ENCODE results near the gene TF. TPM values are rescaled to one million over a fixed set of nuclear protein-coding genes. Genes with fewer than 3 reads are reported as not detected.

The TF gene
- total RNA-seq, 1 donor from 2014 or later: 3.9 TPM

DNA sequence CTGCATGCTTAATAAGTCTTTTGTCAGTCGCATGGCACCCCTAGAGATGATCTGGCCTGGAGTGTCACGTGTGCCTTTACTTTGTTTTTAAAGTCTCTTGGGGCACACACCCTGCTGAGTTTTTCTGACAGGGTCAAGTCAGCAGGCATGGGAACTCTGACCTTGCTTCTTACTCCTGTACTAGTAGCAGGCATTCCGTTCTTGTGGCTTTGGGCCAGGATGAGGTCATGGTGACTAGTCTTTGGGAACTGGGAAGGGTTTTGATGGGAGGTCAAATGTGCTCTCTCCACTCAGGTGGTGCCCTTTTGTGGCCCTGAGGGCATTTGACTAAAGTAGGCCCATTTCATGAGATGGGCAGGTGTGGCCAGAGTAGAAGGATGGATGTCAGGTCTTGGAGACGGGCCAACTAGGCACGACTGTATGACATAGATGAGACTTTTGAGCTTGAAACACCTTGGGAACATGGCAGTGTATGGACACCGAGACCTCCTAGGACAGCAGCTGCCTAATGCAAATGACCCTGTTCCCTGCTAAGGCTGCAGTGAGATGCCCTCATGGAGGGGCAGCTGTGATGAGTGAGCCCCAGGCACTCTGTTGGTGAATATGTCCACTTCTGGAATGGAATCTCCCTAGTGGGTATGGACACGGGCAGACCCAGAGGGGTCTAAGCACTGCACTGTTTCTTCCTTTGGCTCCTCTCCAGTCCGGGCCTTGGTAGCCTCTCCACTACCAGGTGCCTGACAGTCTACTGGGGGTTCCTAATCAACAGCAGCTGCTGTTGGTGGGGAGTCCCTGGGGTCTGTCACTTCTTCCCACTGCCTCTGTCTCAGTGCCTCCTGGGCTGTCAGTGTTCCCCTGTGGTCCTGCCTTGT, 75.8 kb downstream of the TF start:
- Mint-ChIP-seq H3K4me1 (ENCODE audit: unreplicated experiment) (no peaks in the 10 kb centered on the region), H3K9me3 (ENCODE audit: unreplicated experiment) (no peaks in the 10 kb centered on the region), H3K4me3 (ENCODE audit: unreplicated experiment) (no peak overlapping the region), H3K27ac (ENCODE audit: unreplicated experiment) (peak overlapping the region; percentile 6), H3K27me3 (ENCODE audit: unreplicated experiment) (no peaks in the 10 kb centered on the region), H3K36me3 (ENCODE audit: low read depth, unreplicated experiment) (peaks cover 17% of the 10 kb centered on the region)
- TF ChIP-seq, protein P1, sequence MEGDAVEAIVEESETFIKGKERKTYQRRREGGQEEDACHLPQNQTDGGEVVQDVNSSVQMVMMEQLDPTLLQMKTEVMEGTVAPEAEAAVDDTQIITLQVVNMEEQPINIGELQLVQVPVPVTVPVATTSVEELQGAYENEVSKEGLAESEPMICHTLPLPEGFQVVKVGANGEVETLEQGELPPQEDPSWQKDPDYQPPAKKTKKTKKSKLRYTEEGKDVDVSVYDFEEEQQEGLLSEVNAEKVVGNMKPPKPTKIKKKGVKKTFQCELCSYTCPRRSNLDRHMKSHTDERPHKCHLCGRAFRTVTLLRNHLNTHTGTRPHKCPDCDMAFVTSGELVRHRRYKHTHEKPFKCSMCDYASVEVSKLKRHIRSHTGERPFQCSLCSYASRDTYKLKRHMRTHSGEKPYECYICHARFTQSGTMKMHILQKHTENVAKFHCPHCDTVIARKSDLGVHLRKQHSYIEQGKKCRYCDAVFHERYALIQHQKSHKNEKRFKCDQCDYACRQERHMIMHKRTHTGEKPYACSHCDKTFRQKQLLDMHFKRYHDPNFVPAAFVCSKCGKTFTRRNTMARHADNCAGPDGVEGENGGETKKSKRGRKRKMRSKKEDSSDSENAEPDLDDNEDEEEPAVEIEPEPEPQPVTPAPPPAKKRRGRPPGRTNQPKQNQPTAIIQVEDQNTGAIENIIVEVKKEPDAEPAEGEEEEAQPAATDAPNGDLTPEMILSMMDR (IDR thresholded peaks at IDR 0.05; ENCODE audit: unreplicated experiment): no peak
- DNase-seq (ENCODE audit: low spot score): no peak

DNA sequence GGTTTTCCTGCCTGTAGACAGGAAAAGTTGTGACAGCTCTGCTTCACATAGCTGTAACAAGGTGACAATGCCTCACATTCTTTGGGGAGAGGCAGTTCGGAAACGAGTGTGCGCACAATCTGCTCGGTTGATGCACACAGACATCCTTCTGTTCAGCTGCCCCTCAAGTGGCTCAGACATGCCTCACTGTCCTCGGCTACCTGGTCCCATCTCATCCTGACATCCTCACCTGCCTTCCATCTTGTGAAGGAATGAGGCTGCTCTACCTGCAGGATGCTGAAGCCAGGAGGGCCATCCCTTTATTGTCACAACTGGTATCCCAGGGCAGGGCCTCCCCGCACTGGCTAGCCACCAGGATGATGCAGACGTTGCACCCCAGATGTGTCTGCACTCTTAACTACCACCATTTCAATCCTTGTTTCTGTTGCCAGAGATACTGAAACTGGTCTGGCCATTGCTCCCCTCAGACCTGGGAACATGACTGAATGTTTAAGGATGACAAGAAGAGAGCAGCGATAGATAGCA, 78.8 kb downstream of the TF start:
- Mint-ChIP-seq H3K36me3 (ENCODE audit: low read depth, unreplicated experiment) (peaks cover 15% of the 10 kb centered on the region), H3K4me3 (ENCODE audit: unreplicated experiment) (peak overlapping the region; percentile 51), H3K9me3 (ENCODE audit: unreplicated experiment) (no peaks in the 10 kb centered on the region), H3K27me3 (ENCODE audit: unreplicated experiment) (no peaks in the 10 kb centered on the region), H3K4me1 (ENCODE audit: unreplicated experiment) (no peaks in the 10 kb centered on the region), H3K27ac (ENCODE audit: unreplicated experiment) (no peak overlapping the region)
- no peak for DNase-seq (ENCODE audit: low spot score)
- TF ChIP-seq, protein P1 (IDR thresholded peaks at IDR 0.05; ENCODE audit: unreplicated experiment): no peak

DNA sequence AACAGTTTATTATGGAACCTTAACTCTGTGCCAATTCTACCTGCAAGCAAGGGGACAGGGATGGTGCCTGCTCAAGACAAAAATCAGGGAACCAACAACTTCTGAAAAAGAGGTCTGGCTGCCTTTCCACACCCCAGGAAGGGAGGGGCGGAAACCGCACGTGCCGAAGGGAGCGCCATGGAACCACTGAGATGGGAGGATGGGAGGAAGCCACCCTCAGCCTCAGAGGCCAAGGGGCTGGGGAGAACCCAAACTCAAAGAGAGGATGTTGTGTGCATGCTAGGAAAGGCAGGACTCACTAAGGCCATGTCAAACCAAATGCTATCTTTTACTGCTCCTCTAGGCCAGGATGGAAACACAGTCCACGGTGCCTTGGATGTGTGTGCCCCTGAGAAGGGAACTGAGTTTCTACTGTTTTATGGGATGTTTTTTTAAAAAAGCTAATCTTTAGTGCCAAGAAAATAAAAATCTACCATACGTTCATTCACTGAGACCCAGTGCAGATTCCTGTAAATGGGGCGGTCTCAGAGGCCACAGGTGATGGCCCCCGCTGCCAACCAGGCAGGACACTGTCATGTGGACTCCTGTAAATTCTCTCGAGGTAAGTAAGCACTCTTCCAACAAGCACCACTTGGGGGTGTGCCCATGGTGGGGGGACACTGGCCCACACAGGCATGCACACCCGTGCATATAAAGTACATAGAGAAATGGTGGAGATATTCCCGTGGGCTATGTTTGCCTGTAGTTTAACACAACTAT, 80.0 kb downstream of the TF start:
- Mint-ChIP-seq H3K27me3 (ENCODE audit: unreplicated experiment) (peaks cover 4% of the 10 kb centered on the region), H3K4me1 (ENCODE audit: unreplicated experiment) (no peaks in the 10 kb centered on the region), H3K36me3 (ENCODE audit: low read depth, unreplicated experiment) (peaks cover 4% of the 10 kb centered on the region), H3K9me3 (ENCODE audit: unreplicated experiment) (no peaks in the 10 kb centered on the region), H3K27ac (ENCODE audit: unreplicated experiment) (no peak overlapping the region), H3K4me3 (ENCODE audit: unreplicated experiment) (no peak overlapping the region)
- TF ChIP-seq, protein P1 (IDR thresholded peaks at IDR 0.05; ENCODE audit: unreplicated experiment): no peak
- DNase-seq (ENCODE audit: low spot score): no peak

DNA sequence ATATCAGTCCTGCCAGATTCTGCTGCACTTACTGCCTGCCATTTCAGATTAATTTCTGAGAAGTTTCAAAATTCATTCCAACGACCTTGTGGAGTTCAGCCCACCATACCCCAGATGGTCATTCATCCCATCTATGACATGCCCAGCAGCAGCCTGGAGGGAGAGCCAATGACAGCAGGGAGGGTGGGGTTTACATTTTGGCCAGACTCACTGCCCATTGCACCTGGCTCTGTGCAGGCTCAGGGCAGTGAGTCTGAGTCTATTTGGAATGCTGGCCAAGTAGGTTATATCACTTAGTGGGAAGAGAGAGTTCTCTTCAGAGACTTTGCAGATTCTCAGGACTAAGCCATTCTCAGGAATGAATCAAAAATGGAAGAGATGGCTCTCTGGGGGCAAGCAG, 80.9 kb downstream of the TF start:
- peaks cover 6% of the 10 kb centered on the region for H3K27me3 Mint-ChIP-seq (ENCODE audit: unreplicated experiment)

More for the DNA sequence above, 80.9 kb downstream of the TF start:
- TF ChIP-seq, protein P1 (IDR thresholded peaks at IDR 0.05; ENCODE audit: unreplicated experiment): no peak
- Mint-ChIP-seq H3K9me3 (ENCODE audit: unreplicated experiment) (no peaks in the 10 kb centered on the region), H3K4me1 (ENCODE audit: unreplicated experiment) (no peaks in the 10 kb centered on the region), H3K27ac (ENCODE audit: unreplicated experiment) (no peak overlapping the region), H3K4me3 (ENCODE audit: unreplicated experiment) (no peak overlapping the region), H3K36me3 (ENCODE audit: low read depth, unreplicated experiment) (no peaks in the 10 kb centered on the region)
- no peak for DNase-seq (ENCODE audit: low spot score)

Data from endothelial cell (in vitro differentiated cells).